GM18507 (cell line): ENCODE results near the gene S100A10.

Experiments
- DNase-seq: peaks from one replicate; pipeline ENCODE4 v3.0.0; 2011; ENCODE audit warnings: low read depth; ENCODE audit not compliant: insufficient read length; ENCODE audit errors: extremely low spot score
- FAIRE-seq: peaks from 2 replicates; lab custom pipeline; 2011; peaks lifted over from hg19 to GRCh38; lab: Jason Lieb, UNC

S100A10 gene

DNA sequence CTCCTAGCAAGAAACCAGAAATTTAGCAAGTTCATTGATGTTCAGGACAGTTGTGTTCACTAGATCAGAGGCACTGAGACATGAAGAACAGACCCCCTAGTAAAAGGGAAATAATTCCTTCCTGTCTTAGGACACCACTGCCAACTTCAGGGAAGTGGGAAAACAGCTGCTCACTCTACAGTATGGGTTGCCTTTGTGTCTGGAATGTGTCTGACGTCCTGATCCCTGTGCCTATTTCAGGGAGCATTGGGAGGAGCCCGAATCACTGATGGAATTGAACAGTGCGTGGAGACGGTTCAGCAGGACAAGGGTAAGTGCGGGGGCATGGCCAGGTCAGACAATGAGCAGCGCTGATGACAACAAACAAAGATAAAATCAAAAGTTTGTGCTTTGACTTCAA, 22.1 kb upstream of the S100A10 start:
- FAIRE-seq: no peak

DNA sequence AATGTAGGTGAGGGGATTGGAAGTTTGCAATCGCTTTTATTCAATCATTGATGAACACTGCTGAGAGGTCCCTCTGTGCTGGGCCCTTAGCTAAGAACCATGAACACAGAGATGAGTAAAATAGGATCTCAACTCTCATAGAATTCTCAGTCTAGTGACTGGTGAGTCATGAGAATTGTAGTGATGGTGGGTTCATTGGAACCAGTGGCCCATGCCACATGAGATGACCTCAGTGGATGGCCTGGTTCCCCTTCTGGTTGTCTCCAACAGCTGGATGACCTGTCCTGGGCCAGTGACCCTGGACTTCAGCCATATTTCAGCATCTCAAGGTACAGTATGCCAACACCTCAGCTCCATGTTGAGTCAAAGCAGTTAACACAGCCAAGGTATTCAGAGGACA, 21.3 kb upstream of the S100A10 start:
- DNase-seq: no peak
- FAIRE-seq: no peak

More for the DNA sequence above, 22.1 kb upstream of the S100A10 start:
- no peak for DNase-seq

DNA sequence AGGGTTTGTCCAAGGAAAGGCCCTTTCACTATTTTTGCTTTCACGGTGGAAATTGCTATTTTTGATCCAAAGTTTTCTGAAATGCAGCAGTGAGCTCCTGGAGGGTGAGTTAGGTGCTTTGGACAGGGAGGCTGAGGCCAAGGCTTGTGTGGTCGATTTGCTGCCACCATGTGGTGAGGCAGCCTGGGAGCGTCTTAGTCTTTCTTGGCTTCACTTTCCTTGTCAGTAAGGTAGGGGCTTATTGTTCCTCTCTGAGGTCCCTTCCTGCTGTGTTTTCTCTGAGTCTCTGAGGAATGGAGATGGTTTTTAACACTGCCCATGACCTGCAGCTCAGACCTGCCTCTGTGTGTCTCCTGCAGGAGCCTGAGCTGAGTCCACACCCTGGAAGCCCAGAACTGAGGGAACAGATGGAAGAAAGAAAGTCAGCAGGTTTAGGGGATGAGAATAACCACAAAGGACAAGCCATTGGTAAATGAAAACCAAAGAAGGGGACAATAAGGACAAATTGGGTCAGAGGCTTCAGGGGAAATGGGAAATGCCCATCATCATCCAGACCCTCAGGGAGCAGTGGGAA, 20.1 kb upstream of the S100A10 start:
- peak; percentile 73 for FAIRE-seq
- no peak for DNase-seq

DNA sequence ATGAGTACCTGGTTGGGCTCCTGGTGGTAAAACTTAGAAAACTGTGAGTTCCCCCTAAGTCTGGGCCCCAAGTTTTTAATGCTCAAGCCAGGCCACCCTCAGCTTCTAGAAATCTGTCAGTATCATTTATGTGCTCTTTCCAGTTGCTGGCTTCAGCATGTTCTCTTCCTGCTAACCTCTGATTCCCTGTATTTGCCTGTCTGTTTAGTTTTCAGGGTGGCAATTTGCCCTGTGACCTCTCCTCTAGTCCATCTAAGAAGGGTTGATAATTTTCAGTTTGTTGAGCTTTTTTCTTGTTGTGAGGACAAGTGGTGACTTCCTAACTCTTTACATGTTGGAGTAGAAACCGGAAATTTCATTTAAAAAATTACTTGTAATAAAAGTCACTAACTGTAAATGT, 16.0 kb upstream of the S100A10 start:
- DNase-seq (no peak), FAIRE-seq (no peak)

DNA sequence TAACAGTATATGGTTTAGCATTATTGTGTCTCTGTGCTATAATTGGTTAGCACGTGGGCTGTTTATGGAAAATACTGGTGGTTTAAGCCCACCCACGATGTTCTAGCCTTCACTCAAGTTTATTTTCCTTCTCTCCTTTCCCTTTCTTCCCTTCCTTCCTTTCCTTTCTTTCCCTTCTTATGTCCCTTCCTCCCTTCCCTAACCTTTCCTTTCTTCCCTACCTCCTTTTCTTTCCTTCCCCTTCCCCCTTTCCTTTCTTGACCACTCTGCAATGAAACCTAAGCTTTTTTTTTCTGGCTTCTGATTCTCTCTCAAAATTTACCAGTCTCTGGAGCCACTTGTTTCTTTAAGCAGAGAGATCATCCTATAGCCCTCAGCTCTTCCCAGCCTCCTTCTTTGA, 13.4 kb upstream of the S100A10 start:
- FAIRE-seq (no peak), DNase-seq (no peak)

DNA sequence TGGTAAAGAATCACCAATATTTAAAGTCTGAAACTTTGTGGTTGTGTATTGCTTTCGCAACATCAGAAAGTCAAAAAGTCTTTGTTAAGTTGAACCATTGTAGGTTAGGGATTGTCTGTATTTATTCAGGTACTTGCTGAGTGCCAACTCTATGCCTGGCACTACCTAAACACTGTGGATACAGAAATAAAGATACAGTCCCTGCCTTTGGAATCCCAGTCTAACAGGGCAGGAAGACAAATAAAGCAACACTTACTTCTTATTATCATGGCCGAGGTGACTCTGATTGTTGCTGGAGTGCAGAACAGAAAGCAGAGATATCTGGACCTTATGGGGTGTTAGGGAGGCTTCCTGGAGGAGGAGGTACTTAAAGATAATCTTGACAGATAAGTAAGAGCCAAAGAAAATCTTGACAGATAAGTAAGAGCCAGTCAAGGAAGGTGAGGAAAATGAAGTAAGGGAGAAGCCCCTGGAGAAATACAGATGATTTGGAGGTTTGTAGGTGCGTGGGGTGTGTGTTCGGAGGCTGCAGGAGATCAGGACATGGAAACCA, 11.8 kb upstream of the S100A10 start:
- DNase-seq: no peak
- no peak for FAIRE-seq

DNA sequence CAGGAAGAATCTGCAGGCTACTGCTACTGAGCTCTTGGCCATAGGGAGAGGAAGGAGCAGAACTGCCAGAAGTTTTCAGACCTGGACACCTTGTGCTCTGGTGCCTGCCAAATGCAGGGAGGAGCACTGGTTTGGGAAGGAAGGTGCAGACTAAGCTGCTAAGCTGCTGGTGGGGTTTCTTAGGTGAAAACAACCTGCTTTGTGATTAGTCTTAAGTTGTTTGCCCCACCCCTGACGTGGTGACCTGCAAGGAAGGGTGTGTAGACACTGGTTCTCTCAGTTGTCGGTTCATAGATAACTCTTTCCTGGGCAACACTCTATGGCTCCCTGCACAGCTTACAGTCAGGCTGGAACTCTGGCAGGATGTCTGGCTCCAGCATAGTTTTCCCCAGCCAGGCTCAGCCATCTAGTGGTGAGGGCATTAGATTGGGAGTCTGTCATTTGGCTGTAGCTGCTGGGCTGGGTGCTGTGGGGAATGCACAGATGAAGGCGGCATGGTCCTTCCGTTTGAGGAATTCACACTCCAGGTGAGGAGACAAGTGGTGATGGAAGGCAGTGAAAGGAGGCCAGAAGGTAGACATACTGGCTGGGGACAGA, 10.3 kb upstream of the S100A10 start:
- FAIRE-seq (no peak), DNase-seq (no peak)

DNA sequence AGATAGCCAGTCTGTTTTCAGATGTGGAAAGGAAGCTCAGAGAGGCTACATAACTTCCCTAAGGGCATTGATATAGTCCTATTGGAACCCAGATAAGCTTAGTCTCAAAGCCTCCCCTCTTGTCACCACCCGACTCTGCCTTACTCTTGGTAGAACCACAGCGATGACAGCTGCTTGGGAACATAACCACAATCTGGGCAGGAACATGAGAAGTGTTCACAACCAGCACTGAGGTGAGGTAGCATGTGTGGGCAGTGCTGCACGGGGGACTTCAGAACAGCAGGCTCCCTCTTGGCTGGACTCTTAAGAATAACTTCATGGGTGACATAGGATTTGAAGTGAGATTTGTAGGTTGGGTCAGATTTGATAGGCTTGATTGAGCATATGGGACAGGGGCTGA, 9.3 kb upstream of the S100A10 start:
- no peak for DNase-seq
- no peak for FAIRE-seq

DNA sequence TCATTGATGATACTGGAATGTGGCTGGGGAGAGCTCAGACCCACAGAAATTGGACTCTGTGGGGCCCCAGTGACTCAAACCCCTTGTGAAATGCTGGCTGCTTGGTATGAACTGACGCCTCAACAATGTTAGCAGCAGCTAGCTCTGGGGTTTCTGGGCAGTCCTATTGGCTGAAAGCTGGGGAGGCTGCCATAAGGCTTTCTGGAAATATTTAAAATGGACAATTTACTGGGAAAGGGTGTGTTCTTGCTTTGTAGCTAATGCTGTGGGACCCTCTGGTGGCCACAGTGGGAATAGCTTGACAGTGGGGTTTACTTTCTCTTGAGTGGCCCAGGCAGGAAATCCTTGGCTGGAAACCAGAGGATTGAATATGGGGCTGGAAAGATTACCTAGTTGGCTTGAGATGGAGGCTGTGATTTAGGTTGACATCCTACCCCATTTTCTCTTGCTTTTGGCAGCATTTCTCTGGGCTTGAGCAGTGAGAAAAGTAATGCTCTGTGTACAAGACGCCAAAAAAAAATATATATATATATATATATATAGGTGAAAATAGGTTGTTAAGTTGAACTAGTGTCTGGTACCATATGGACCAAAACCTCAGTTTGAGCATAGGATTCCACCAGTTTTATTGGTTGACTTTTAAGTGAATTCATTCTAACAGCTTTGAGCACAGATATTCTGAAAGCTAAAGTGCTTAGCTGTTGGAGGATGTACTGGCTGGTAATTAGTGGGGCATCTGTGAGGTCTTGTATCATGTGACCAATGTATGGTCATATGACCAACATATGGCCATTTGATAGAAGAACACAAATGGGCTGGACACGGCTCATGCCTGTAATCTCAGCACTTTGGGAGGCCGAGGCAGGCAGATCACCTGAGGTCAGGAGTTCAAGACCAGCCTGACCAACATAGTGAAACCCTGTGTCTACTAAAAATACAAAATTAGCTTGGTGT, 8.2 kb upstream of the S100A10 start:
- DNase-seq: no peak

DNA sequence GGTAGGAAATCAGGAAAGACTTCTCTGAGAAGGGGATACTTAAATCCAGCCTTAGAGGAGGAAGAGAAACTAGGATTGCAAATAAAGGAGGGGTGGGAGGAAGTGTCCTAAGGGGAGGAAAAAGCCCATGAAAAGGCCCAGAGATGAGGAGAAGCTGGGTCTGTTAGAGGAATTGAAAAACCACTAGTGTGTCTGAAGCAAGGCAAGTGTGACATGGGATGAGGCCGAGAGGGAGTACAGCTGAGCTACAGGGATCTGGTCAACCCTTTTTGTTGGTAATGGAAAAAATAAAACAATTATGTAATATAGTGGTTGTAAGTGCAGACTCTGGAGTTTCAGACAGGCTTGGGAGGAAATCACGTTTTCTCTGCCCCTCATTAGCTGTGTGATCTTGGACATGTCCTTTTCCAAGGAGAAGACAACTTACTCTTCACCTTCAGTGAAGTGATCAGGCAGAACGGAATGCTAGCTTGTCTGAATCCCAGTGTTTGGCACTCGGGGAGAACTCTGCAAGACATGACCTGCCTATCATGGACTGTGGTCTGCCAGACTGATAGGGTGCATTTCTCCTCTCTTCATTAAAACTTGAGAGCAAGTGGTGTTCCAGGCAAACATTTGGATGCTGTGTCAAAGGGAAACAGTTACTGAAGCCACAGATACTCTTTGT, 7.4 kb upstream of the S100A10 start:
- DNase-seq (no peak), FAIRE-seq (no peak)

More for the DNA sequence above, 8.2 kb upstream of the S100A10 start:
- FAIRE-seq: peak; percentile 71

DNA sequence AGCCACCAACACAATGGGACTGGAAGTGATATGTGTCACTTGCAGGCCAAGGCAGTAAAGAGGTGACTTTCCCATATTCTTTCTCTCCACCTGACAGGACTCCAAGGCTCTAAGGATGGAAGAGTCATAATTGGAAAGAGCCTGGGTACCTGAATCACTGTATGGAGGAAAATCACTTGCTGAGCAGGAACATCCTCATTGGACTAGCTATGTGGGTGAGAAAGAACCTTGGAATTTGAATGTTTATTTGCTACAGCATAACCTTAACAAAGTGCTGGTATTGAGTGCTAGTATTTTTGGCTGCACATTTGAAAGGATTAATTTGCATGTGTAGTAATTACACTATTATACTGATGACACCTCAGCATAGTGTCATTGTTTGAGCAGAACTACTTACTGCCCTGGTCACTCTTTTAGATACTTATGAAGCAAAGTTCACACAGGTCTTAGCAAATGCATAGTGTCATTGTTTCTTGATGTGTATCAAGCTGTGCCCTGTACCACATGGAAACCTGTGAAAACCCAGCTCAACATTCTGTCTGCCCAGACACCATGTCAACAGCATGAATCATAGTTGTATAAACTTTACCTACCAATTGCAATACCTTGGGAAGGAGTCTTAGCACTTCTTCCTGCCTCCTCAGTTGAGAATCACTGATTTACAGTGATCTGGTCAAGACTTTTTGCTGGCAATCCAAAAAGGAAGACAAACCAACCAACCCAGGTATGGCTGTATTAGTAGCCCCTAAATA, 5.1 kb upstream of the S100A10 start:
- FAIRE-seq: no peak

DNA sequence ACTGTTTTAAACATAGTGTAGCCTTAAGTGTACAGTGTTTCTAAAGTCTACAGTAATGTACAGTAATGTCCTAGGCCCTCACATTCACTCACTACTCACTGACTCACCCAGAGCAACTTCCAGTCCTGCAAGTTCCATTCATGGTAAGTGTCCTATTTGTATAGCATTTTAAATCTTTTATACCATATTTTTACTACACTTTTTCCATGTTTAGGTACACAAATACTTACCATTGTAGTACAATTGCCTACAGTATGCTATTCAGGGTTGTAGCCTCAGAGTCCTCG, 3.6 kb upstream of the S100A10 start:
- no peak for FAIRE-seq
- DNase-seq: no peak

More for the DNA sequence above, 5.1 kb upstream of the S100A10 start:
- no peak for DNase-seq

DNA sequence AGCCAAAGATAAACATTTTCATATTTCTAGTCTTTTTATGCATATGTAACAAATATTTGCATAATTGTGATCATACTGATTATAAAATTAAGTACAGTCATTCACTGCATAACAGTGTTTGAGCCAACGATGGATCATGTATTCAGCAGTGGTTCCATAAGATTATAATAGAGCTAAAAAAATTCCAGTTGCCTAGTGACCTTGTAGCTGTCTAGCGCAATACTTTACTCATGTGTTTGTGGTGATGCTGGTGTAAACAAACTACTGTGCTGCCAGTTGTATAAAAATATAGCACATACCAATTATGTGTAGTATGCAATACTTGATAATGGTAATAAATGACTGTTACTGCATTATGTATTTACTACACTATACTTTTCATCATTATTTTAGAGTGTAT, 2.1 kb upstream of the S100A10 start:
- DNase-seq (no peak), FAIRE-seq (no peak)

DNA sequence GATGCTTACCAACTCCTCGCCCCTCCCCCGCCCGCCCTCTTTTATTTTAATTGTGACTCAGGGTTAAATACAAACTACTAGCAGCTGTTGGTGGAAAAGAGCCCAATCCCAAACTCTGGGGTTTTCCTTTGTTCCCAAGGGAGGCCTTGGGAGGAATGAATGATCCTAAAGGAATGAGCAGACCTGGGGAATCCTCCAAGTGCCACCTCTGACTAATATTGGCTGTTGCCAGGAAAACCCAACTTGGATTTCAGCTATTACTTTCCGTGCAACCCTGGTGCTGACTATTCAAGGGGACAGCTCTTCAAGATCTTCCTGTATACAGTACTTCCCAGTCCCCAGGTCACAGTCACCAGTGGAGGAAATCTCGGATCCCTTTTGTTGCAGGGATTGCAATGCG, 1.3 kb upstream of the S100A10 start:
- DNase-seq: no peak
- FAIRE-seq: no peak

DNA sequence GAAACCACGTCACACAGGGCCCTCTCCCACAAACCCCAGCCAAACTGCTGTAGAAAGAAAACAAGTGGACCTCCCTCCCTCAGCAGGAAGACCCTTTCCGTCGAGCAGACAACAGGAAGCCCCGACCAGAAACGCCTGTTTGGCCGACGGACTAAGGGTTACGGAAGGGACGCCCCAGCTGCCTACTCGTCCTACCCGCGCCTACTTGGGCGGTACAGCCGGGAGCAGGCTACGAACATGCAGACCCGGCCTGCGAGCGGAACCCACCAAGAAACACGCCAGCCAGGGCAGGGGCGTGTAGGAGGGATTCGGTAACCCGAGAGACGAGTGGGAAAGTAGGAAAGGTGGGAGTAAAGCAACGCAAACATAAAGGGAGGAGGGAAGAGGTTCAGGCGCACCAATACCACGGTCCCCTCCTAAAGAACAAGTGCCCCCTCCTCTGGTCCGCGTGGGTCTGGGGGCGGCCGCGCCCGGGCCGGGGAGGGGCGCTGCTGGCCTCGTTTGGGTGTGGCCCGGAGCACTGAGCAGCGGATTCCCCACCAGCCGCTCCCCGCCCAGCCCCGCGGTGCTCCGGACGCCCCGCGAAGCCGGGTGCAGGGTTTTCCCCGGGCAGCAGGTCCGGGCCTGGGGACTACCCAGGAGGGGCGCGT, 450 bp downstream of the S100A10 start:
- no peak for FAIRE-seq
- no peak for DNase-seq

DNA sequence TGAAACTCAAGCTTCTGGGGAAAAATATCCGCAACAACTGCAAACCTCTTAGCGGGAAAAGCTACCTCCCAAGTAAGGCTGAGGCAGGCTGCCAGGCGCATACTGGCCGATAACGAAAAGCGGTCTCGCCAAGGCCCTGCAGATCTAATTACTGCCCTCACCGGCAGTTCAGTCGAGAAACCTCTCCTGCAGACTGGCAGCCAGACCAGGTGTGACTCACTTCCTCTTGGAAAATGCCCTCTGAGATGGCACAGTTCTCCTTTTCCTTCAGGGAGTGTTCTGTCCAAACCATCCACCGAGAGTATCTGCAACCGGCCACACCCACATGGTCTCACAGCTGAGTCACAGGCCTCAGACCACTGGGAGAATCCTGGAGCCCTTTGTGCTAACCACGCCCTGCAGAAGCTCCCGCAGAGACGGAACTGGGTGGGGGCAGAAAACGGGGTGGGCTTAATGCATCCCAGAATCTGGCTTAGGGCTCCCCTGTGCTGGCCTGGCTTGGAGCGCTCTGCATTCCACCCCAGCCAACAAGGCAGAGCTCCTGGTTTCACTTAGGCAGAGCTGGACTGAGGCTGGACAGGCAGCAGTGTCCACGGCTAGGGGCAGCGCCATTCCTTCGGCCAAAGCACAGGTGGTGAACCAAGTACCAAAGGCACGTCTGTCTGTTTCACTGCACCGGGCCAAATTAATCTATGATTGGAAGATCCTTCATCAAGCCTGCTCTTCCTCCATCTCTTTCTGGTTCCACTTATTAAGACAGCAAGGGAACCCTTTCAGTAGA, 1.2 kb downstream of the S100A10 start:
- DNase-seq (no peak), FAIRE-seq (no peak)

DNA sequence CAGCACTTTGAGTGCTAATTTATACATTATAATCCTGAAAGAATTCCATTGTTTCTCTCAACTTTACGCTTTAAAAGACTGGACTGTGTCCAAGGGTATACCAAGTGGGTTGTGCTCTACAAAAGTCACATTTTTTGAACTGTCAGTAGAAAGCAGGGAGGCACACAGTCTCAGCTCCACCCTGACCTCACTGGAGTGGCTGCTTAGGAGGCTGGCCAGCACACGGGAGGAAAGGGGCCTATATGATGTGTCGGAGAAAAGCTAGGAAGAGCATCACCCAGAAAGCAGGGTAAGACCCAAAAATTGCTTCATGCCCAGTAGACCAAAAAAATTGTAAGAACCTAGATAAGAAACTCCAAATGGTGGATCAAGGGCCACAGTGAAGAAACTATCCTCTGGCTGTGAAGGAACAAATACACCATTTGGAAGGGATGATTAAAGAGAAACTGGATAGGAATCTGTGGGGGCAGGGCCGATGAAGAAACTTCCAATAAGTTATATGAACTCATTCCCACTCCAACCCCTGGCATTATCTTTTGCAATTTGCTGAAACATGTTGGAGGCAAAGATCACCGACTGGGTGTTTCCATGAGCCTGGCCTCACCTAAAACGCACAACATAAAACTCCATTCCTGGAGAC, 1.9 kb downstream of the S100A10 start:
- DNase-seq: no peak
- FAIRE-seq: no peak

DNA sequence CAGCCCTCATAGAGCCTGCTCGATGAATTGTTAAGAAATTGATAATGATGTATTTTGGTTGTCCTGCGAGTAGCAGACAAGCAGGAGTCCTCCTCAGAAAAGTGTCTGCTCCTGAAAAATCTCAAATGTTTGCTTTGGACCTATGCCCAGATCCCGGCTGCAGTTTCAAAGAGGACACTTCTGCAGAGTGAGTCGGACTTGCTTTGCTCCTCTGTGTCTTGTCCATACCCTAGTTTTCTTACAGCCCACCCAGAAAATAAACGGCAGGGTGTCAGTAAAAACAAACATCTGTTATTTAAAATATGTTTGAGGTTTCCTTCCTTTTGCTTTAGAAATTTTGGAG, 2.8 kb downstream of the S100A10 start:
- no peak for DNase-seq
- no peak for FAIRE-seq
